ENCODE data around the gene APOL6. TPM values are rescaled to one million over a fixed set of nuclear protein-coding genes. Genes with fewer than 3 reads are reported as not detected.

Gene APOL6
- total and polyA plus RNA-seq, 2 experiments from 2014 or later, result 2.7 to 19.6 TPM

DNA sequence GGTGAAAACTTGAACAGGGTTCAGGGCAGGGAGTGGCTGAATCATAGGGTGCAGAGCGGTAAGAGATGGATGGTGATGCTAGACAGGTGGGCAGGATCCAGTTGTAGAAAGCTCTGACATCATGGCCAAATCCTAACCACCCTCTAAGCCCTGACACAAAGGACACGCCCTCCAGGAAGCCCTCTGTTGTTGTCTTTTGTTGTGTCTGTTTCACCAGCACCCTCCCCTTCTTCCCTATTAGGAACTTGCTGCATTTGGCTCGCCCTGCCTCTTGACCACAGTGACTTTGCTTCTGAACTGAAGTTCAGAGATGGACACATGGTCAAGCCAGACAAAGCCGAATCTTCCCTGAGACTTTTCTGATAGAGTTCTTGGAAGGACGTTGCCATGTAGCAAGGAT is 14.2 kb upstream of the APOL6 start:
- no peaks in the 10 kb centered on the region for H3K9me3 ChIP-seq (ENCODE audit: low read depth)
- H4K20me1 ChIP-seq (ENCODE audit: insufficient read depth, poor library complexity, severe bottlenecking), result no peaks in the 10 kb centered on the region
- H3K4me2 ChIP-seq, result no peak overlapping the region
- no peaks in the 10 kb centered on the region for H3K36me3 ChIP-seq (replicated peaks; ENCODE audit: insufficient read depth, low read depth)
- peaks cover 13% of the 10 kb centered on the region for H3K4me1 ChIP-seq (ENCODE audit: insufficient read depth)
- 88% methylated on average over 5 of the region's 5 CpGs for WGBS (ENCODE audit: low lambda C conversion rate, missing lambda C conversion rate)
- TF ChIP-seq, protein P1, sequence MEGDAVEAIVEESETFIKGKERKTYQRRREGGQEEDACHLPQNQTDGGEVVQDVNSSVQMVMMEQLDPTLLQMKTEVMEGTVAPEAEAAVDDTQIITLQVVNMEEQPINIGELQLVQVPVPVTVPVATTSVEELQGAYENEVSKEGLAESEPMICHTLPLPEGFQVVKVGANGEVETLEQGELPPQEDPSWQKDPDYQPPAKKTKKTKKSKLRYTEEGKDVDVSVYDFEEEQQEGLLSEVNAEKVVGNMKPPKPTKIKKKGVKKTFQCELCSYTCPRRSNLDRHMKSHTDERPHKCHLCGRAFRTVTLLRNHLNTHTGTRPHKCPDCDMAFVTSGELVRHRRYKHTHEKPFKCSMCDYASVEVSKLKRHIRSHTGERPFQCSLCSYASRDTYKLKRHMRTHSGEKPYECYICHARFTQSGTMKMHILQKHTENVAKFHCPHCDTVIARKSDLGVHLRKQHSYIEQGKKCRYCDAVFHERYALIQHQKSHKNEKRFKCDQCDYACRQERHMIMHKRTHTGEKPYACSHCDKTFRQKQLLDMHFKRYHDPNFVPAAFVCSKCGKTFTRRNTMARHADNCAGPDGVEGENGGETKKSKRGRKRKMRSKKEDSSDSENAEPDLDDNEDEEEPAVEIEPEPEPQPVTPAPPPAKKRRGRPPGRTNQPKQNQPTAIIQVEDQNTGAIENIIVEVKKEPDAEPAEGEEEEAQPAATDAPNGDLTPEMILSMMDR (IDR thresholded peaks at IDR 0.05; ENCODE audit: poor library complexity), result no peak
- no peak for TF ChIP-seq EZH2phosphoT487 (IDR thresholded peaks at IDR 0.05; ENCODE audit: low read depth, severe bottlenecking, unreplicated experiment)
- TF ChIP-seq EZH2 (IDR thresholded peaks at IDR 0.05; ENCODE audit: borderline replicate concordance), result no peak
- no peaks in the 10 kb centered on the region for H3K27me3 ChIP-seq
- H3K9me2 ChIP-seq (replicated peaks; ENCODE audit: insufficient read depth), result no peaks in the 10 kb centered on the region
- H3K4me3 ChIP-seq, result no peak overlapping the region
- DNase-seq (ENCODE audit: low spot score), result no peak
- H3K27ac ChIP-seq, result no peak overlapping the region
- no peaks in the 10 kb centered on the region for H3K79me2 ChIP-seq
- no peak overlapping the region for H2AFZ ChIP-seq

DNA sequence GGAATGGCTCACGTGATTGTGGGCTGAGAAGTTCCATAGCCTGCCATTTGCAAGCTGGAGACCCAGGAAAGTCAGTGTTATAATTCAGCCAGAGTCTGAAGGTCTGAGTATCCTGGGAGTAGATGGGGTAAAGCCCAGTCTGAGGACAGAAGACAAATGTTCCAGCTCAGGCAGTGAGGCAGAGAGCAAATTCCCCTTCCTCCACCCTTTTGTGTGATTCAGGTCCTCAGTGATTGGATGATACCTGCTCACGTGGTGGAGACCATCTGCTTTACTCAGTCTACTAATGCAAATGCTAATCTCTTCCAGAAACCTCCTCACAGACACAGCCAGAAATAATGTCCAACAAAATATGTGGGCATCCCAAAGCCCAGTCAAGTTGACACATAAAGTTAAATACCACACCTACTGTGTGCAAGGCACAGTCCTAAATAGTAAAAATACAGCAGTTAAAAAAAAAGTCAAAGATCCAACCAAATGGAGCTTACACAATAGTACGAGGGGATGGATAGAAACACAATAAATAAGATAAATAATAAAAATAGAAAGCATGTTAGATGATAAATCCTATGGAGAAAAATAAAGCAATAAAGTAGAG is 13.2 kb upstream of the APOL6 start:
- DNase-seq (ENCODE audit: low spot score), result no peak
- no peaks in the 10 kb centered on the region for H3K9me2 ChIP-seq (replicated peaks; ENCODE audit: insufficient read depth)
- no peak overlapping the region for H2AFZ ChIP-seq
- WGBS (ENCODE audit: low lambda C conversion rate, missing lambda C conversion rate), result 87% methylated on average over 3 of the region's 3 CpGs
- no peaks in the 10 kb centered on the region for H3K36me3 ChIP-seq (replicated peaks; ENCODE audit: insufficient read depth, low read depth)
- TF ChIP-seq, protein P1 (IDR thresholded peaks at IDR 0.05; ENCODE audit: poor library complexity), result no peak
- TF ChIP-seq EZH2phosphoT487 (IDR thresholded peaks at IDR 0.05; ENCODE audit: low read depth, severe bottlenecking, unreplicated experiment) (no peak), EZH2 (IDR thresholded peaks at IDR 0.05; ENCODE audit: borderline replicate concordance) (no peak)
- H4K20me1 ChIP-seq (ENCODE audit: insufficient read depth, poor library complexity, severe bottlenecking), result no peaks in the 10 kb centered on the region
- no peak overlapping the region for H3K4me2 ChIP-seq
- H3K4me3 ChIP-seq, result no peak overlapping the region
- no peak overlapping the region for H3K27ac ChIP-seq
- H3K79me2 ChIP-seq, result no peaks in the 10 kb centered on the region
- H3K4me1 ChIP-seq (ENCODE audit: insufficient read depth), result peaks cover 13% of the 10 kb centered on the region
- H3K27me3 ChIP-seq, result no peaks in the 10 kb centered on the region
- no peaks in the 10 kb centered on the region for H3K9me3 ChIP-seq (ENCODE audit: low read depth)

DNA sequence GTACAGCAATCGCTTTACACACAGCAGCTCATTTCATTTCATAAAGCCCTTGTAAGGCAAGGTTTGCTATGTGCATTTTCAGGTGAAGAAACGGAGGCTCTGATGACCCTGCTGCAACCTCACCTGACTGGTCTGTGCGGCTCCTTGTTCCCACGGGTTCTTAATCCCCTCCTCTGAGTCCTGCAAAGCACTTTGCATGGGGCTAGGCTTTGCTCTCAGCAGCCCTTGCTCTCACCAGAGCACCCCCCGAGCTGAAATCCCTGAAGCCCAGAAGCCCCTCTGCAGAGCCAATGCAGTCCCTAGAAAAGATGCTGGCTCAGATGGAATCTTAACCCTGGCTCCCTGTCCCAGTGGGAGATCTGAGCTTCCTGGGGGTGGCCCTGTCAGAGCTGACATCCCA is 11.0 kb upstream of the APOL6 start:
- WGBS (ENCODE audit: low lambda C conversion rate, missing lambda C conversion rate), result 57% methylated on average over 5 of the region's 5 CpGs

More for the DNA sequence above, 11.0 kb upstream of the APOL6 start:
- H3K79me2 ChIP-seq, result no peaks in the 10 kb centered on the region
- H3K9me2 ChIP-seq (replicated peaks; ENCODE audit: insufficient read depth), result no peaks in the 10 kb centered on the region
- H3K36me3 ChIP-seq (replicated peaks; ENCODE audit: insufficient read depth, low read depth), result no peaks in the 10 kb centered on the region
- H3K4me1 ChIP-seq (ENCODE audit: insufficient read depth), result peaks cover 22% of the 10 kb centered on the region
- no peaks in the 10 kb centered on the region for H3K9me3 ChIP-seq (ENCODE audit: low read depth)
- TF ChIP-seq, protein P1 (IDR thresholded peaks at IDR 0.05; ENCODE audit: poor library complexity), result no peak
- TF ChIP-seq EZH2 (IDR thresholded peaks at IDR 0.05; ENCODE audit: borderline replicate concordance) (no peak), EZH2phosphoT487 (IDR thresholded peaks at IDR 0.05; ENCODE audit: low read depth, severe bottlenecking, unreplicated experiment) (no peak)
- H3K4me2 ChIP-seq, result no peak overlapping the region
- no peak overlapping the region for H3K4me3 ChIP-seq
- no peak for DNase-seq (ENCODE audit: low spot score)
- no peak overlapping the region for H2AFZ ChIP-seq
- no peak overlapping the region for H3K27ac ChIP-seq
- H3K27me3 ChIP-seq, result no peaks in the 10 kb centered on the region
- H4K20me1 ChIP-seq (ENCODE audit: insufficient read depth, poor library complexity, severe bottlenecking), result no peaks in the 10 kb centered on the region
